GM20000 (cell line): Measurements from ENCODE around the gene MICAL3.

Experiments used
- DNase-seq: peaks from one replicate; pipeline ENCODE4 v3.0.0; 2012; ENCODE audit warnings: low spot score
- CTCF ChIP-seq: IDR thresholded peaks from 2 replicates; pipeline ENCODE4 v1.5.1; 2012; ENCODE audit warnings: mild to moderate bottlenecking, control low read depth; ENCODE audit errors: extremely low read depth, missing control alignments

The MICAL3 gene

GRCh38 chr22:17785185-17786184 lies 238.9 kb downstream of the MICAL3 start:
- peak; percentile 23 for TF ChIP-seq CTCF
- no peak for DNase-seq

DNA sequence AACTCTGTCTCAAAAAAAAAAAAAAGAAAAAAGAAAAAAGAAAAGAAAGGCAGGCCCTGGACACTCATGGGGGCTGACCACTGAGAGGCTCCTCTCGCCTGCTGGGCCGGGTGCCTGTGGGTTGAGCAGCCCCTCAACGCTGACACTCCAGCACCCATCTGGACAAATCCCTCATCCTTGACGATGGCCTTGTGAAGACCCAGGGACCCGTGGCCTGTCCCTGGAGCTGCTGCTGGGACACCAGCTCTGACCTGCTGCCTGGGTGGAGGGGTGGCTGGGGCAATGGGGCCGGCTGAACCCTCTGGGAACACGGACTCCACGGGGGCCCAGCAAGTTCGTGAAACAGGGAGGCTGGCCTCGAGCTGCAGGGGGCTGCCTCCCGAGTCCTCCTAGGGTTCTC lies 239.6 kb downstream of the MICAL3 start:
- no peak for TF ChIP-seq CTCF

DNA sequence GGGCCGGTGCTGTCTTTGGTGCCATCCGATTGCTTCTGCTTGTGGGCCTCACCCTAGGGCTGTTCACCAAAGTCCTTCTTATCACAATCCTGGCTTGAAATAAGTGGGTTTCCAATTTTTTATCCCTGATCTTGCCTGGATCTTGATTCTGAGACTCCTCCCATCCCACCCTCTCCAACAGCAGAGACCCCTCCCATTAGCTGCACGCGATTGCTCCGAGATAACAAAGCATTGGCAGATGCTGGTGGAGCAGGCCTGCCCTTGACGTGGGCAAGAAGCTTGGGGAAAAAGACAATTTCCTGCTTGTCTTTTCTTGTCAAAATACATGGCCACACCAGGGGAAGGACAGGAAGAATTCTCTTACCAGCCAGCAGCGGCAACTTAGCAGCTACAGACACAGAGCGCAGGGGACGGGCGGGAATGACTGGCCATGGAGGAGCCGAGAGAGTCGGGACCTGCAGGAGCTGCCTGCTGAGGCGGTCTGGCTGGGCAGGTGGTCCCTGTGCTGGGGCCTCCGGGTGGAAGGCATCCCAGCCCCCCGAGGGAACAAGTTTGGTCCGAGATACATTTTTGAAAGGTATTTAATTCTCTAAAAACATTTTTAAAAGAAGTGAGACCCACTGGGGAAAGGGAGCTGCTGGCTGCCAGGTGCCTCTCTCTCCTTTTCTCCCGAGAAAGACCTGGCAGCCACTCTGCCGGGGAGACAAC lies 240.4 kb downstream of the MICAL3 start:
- DNase-seq = no peak
- TF ChIP-seq CTCF = no peak

More for the DNA sequence above, 239.6 kb downstream of the MICAL3 start:
- DNase-seq = no peak

DNA sequence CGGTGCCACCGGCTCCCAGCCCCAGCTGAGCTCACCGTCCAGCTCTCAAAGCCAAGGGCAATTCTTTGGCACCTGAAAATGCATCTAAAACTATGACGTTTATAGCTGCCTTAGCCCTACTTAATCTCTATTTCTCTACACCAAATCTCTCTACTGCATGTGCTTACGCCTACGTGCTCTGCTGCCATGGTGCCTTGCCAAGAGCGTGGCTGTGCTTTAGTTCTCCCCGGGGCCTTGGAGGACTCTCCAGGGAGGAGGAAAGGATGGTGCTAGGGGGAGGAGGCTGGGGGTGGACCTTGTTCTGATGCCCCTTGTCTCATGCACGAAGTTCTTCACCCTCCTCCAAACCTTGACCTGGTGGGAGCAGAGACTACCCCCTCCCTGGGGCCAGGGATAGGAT lies 241.0 kb downstream of the MICAL3 start:
- no peak for DNase-seq
- no peak for TF ChIP-seq CTCF

DNA sequence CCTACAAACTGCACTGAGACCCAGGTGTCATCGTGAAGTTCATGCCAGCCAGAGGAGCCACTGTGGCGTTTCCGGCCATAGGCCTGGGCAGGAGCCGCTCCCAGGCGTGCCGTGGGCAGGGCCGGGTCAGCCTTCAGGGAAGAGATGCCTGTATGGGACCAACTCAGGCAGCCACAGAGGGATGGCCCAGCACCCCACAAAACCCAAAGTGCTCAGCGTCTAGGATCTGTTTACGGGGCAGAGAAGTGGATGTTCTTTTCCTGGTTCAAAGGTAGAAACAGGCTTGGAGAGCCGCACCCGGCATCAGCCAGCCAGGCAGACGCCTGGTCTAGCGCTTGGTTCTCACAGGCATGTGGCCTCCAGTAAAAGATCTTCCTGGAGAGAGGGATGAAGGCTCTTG lies 241.7 kb downstream of the MICAL3 start:
- no peak for DNase-seq
- TF ChIP-seq CTCF = no peak

- no peak for DNase-seq
- TF ChIP-seq CTCF = no peak
Measured at GRCh38 chr22:17782158-17782557, 242.2 kb downstream of the MICAL3 start.
